ENCODE results near the gene BIRC3.

GRCh38 chr11:102279641-102280170, 37.6 kb upstream of the BIRC3 start:
- TF ChIP-seq CTCF (conservative IDR thresholded peaks at IDR 0.05; ENCODE audit: low read length) = no peak
- no peak for TF ChIP-seq EZH2phosphoT487 (IDR thresholded peaks at IDR 0.05; ENCODE audit: borderline replicate concordance, low read depth, low read length)
